BLaER1 treated with 17β-estradiol and CSF1 and Interleukin-3, amounts not matched to agents 10 nM and 100 nM (cell line): ENCODE measurements around the gene DDX27.

ENCODE experiments used
- H3K27ac ChIP-seq, 11 experiments: shearing (Covaris generic); formaldehyde crosslinking; 2 replicates each; pipeline ENCODE4 v1.8.1; 2022
- H3K27me3 ChIP-seq, 11 experiments: shearing (Covaris generic); formaldehyde crosslinking; 2 replicates each; pipeline ENCODE4 v1.8.1; 2022
- H3K36me3 ChIP-seq, 11 experiments: shearing (Covaris generic); formaldehyde crosslinking; 2 replicates each; pipeline ENCODE4 v1.8.1; 2022
- H3K4me1 ChIP-seq, 10 experiments: shearing (Covaris generic); formaldehyde crosslinking; 2 replicates each; pipeline ENCODE4 v1.8.1; 2022
- H3K4me2 ChIP-seq, 11 experiments: shearing (Covaris generic); formaldehyde crosslinking; 2 replicates each; pipeline ENCODE4 v1.8.1; 2022
- H3K4me3 ChIP-seq, 10 experiments: shearing (Covaris generic); formaldehyde crosslinking; 2 replicates each; pipeline ENCODE4 v1.8.1; 2022
- H3K9ac ChIP-seq, 11 experiments: shearing (Covaris generic); formaldehyde crosslinking; 2 replicates each; pipeline ENCODE4 v1.8.1; 2022
- H3K9me3 ChIP-seq, 11 experiments: shearing (Covaris generic); formaldehyde crosslinking; replicated peaks in 1 of 11; 2 replicates each; pipeline ENCODE4 v1.8.1; 2022
- H4K20me1 ChIP-seq, 11 experiments: shearing (Covaris generic); formaldehyde crosslinking; 2 replicates each; pipeline ENCODE4 v1.8.1; 2022
- Cebpa-rat ChIP-seq, 11 experiments: shearing (Covaris generic); IDR thresholded peaks; 2 replicates each; pipeline ENCODE4 v1.8.1; 2022

Gene DDX27

GRCh38 chr20:49219924-49220831 is 962 bp downstream of the DDX27 start:
- H3K27ac ChIP-seq: peak overlapping the region; percentile 70 to 96 (median 87)
- peak overlapping the region; percentile 84 to 96 (median 87) for H3K9ac ChIP-seq
- no peak for TF ChIP-seq Cebpa-rat (IDR thresholded peaks at IDR 0.05)
- peak overlapping the region; percentile 74 to 97 (median 86) for H3K4me3 ChIP-seq
- H3K9me3 ChIP-seq: no peaks in the 10 kb centered on the region
- H3K36me3 ChIP-seq: peaks cover 39 to 50% (median 47%) of the 10 kb centered on the region in 11 experiments
- H3K4me2 ChIP-seq: peak overlapping the region; percentile 88 to 98 (median 95)
- H4K20me1 ChIP-seq: peaks cover 0 to 49% (median 16%) of the 10 kb centered on the region in 11 experiments; a peak in 9 of 22 replicates
- no peaks in the 10 kb centered on the region for H3K27me3 ChIP-seq
- H3K4me1 ChIP-seq: peaks cover 20 to 31% (median 22%) of the 10 kb centered on the region in 10 experiments

- Histone ChIP-seq H3K4me1 (peaks cover 16 to 31% (median 24%) of the 10 kb centered on the region in 10 experiments), H4K20me1 (peaks cover 0 to 57% (median 15%) of the 10 kb centered on the region in 11 experiments; a peak in 11 of 22 replicates), H3K9ac (no peak overlapping the region), H3K4me2 (no peak overlapping the region), H3K4me3 (no peak overlapping the region), H3K27ac (no peak overlapping the region), H3K27me3 (no peaks in the 10 kb centered on the region), H3K36me3 (peaks cover 86 to 98% (median 94%) of the 10 kb centered on the region in 11 experiments), H3K9me3 (no peaks in the 10 kb centered on the region)
- TF ChIP-seq Cebpa-rat (IDR thresholded peaks at IDR 0.05): no peak
Measured at GRCh38 chr20:49225896-49226295, 6.7 kb downstream of the DDX27 start.

GRCh38 chr20:49228676-49229075 is 9.5 kb downstream of the DDX27 start:
- Histone ChIP-seq H3K9me3 (no peaks in the 10 kb centered on the region), H4K20me1 (peaks cover 0 to 46% (median 16%) of the 10 kb centered on the region in 11 experiments; a peak in 11 of 22 replicates), H3K4me2 (peak overlapping the region in 1 of 11 experiments; percentile 19; a peak in 1 of 22 replicates), H3K36me3 (peaks cover 81 to 98% (median 92%) of the 10 kb centered on the region in 11 experiments), H3K4me1 (peaks cover 21 to 37% (median 31%) of the 10 kb centered on the region in 10 experiments), H3K4me3 (no peak overlapping the region), H3K9ac (peak overlapping the region in 3 of 11 experiments; percentile 11 to 36 (median 20); a peak in 3 of 22 replicates), H3K27me3 (no peaks in the 10 kb centered on the region), H3K27ac (peak overlapping the region in 7 of 11 experiments; percentile 5 to 44 (median 41); a peak in 7 of 22 replicates)
- TF ChIP-seq Cebpa-rat (IDR thresholded peaks at IDR 0.05): no peak

- Histone ChIP-seq H3K9me3 (no peaks in the 10 kb centered on the region), H4K20me1 (peaks cover 0 to 48% (median 13%) of the 10 kb centered on the region in 11 experiments; a peak in 10 of 22 replicates), H3K9ac (peak overlapping the region in 1 of 11 experiments; percentile 72; a peak in 1 of 22 replicates), H3K27ac (peak overlapping the region in 9 of 11 experiments; percentile 68 to 85 (median 82); a peak in 8 of 22 replicates), H3K36me3 (peaks cover 81 to 98% (median 92%) of the 10 kb centered on the region in 11 experiments), H3K4me3 (no peak overlapping the region), H3K4me1 (peaks cover 21 to 37% (median 31%) of the 10 kb centered on the region in 10 experiments), H3K27me3 (no peaks in the 10 kb centered on the region), H3K4me2 (peak overlapping the region in 8 of 11 experiments; percentile 74 to 92 (median 82); a peak in 11 of 22 replicates)
- no peak for TF ChIP-seq Cebpa-rat (IDR thresholded peaks at IDR 0.05)
Measured at GRCh38 chr20:49229381-49229780, 10.2 kb downstream of the DDX27 start.

GRCh38 chr20:49230021-49230420 is 10.8 kb downstream of the DDX27 start:
- H3K4me3 ChIP-seq: peak overlapping the region in 4 of 10 experiments; percentile 7 to 39 (median 24); a peak in 5 of 20 replicates
- peak overlapping the region; percentile 52 to 72 (median 68); a peak in 21 of 22 replicates for H3K9ac ChIP-seq
- no peak for TF ChIP-seq Cebpa-rat (IDR thresholded peaks at IDR 0.05)
- H3K4me2 ChIP-seq: peak overlapping the region; percentile 74 to 92 (median 82)
- H3K27ac ChIP-seq: peak overlapping the region; percentile 68 to 85 (median 81)
- H3K9me3 ChIP-seq: no peaks in the 10 kb centered on the region
- no peaks in the 10 kb centered on the region for H3K27me3 ChIP-seq
- H3K36me3 ChIP-seq: peaks cover 81 to 98% (median 92%) of the 10 kb centered on the region in 11 experiments
- peaks cover 21 to 37% (median 31%) of the 10 kb centered on the region in 10 experiments for H3K4me1 ChIP-seq
- H4K20me1 ChIP-seq: peaks cover 0 to 47% (median 13%) of the 10 kb centered on the region in 11 experiments; a peak in 10 of 22 replicates

GRCh38 chr20:49230561-49231133 is 11.4 kb downstream of the DDX27 start:
- Histone ChIP-seq H3K4me1 (peaks cover 21 to 37% (median 31%) of the 10 kb centered on the region in 10 experiments), H3K9ac (peak overlapping the region; percentile 52 to 72 (median 68); a peak in 21 of 22 replicates), H3K4me3 (peak overlapping the region in 7 of 10 experiments; percentile 2 to 39 (median 23); a peak in 12 of 20 replicates), H3K4me2 (peak overlapping the region; percentile 74 to 92 (median 82)), H3K27ac (peak overlapping the region; percentile 68 to 85 (median 81)), H4K20me1 (peaks cover 0 to 46% (median 15%) of the 10 kb centered on the region in 11 experiments; a peak in 10 of 22 replicates), H3K36me3 (peaks cover 81 to 98% (median 92%) of the 10 kb centered on the region in 11 experiments), H3K27me3 (no peaks in the 10 kb centered on the region), H3K9me3 (no peaks in the 10 kb centered on the region)
- no peak for TF ChIP-seq Cebpa-rat (IDR thresholded peaks at IDR 0.05)

GRCh38 chr20:49231471-49231870 is 12.3 kb downstream of the DDX27 start:
- peak overlapping the region; percentile 74 to 92 (median 82) for H3K4me2 ChIP-seq
- peaks cover 0 to 41% (median 13%) of the 10 kb centered on the region in 11 experiments; a peak in 9 of 22 replicates for H4K20me1 ChIP-seq
- no peaks in the 10 kb centered on the region for H3K27me3 ChIP-seq
- peak overlapping the region; percentile 68 to 85 (median 81); a peak in 21 of 22 replicates for H3K27ac ChIP-seq
- peak overlapping the region in 4 of 10 experiments; percentile 3 to 39 (median 18); a peak in 6 of 20 replicates for H3K4me3 ChIP-seq
- peak overlapping the region; percentile 52 to 72 (median 68); a peak in 21 of 22 replicates for H3K9ac ChIP-seq
- H3K36me3 ChIP-seq: peaks cover 80 to 98% (median 91%) of the 10 kb centered on the region in 11 experiments
- peaks cover 21 to 37% (median 31%) of the 10 kb centered on the region in 10 experiments for H3K4me1 ChIP-seq
- no peaks in the 10 kb centered on the region for H3K9me3 ChIP-seq
- no peak for TF ChIP-seq Cebpa-rat (IDR thresholded peaks at IDR 0.05)

GRCh38 chr20:49233226-49233625 is 14.0 kb downstream of the DDX27 start:
- Histone ChIP-seq H3K36me3 (peaks cover 81 to 98% (median 92%) of the 10 kb centered on the region in 11 experiments), H3K9ac (no peak overlapping the region), H3K27me3 (no peaks in the 10 kb centered on the region), H3K9me3 (no peaks in the 10 kb centered on the region), H3K4me3 (no peak overlapping the region), H3K4me1 (peaks cover 21 to 36% (median 31%) of the 10 kb centered on the region in 10 experiments), H3K27ac (no peak overlapping the region), H3K4me2 (no peak overlapping the region), H4K20me1 (peaks cover 0 to 52% (median 15%) of the 10 kb centered on the region in 11 experiments; a peak in 8 of 22 replicates)
- no peak for TF ChIP-seq Cebpa-rat (IDR thresholded peaks at IDR 0.05)
